Measurements from ENCODE around the gene HAUS8. TPM values are rescaled to one million over a fixed set of nuclear protein-coding genes. Genes with fewer than 3 reads are reported as not detected.

HAUS8 gene
- total and polyA plus RNA-seq, 2 experiments from 2014 or later: 2.8 to 5.5 TPM

DNA sequence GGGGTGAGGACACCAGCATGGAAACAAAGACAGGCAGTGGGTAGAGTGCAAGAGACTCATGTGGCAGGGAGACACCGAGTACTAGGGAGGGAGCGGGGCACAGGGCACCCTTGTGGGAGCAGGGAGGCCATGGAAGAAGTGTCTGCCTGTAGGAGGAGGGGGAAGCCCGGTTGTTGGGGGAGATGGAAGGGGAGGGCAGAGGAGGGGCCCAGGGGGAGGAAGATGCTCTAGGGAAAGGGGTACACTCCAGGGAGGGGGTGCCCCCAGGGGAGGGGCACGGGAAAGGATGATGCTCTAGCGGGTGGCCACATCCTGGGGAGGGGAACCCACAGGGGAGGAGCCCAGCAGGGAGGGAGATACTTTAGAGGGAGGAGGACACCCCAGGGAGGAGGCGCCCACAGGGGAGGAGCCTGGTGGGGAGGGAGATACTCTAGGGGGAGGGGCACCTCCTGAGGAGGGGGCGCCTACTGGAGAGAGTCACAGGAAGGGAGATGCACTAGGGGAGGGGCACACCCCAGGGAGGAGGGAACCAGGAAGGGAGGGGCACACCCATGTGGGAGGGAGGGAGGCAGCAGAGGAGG, 73.6 kb downstream of the HAUS8 start:
- 90% methylated on average over 3 of the region's 7 CpGs for WGBS (ENCODE audit: low lambda C conversion rate, missing lambda C conversion rate)
- H3K4me3 ChIP-seq: no peak overlapping the region

More for the DNA sequence above, 73.6 kb downstream of the HAUS8 start:
- Histone ChIP-seq H3K36me3 (replicated peaks; ENCODE audit: insufficient read depth, low read depth) (no peaks in the 10 kb centered on the region), H2AFZ (no peak overlapping the region), H3K79me2 (no peaks in the 10 kb centered on the region), H3K9me2 (replicated peaks; ENCODE audit: insufficient read depth) (no peaks in the 10 kb centered on the region), H3K27me3 (no peaks in the 10 kb centered on the region), H3K27ac (no peak overlapping the region), H3K4me1 (ENCODE audit: insufficient read depth) (no peaks in the 10 kb centered on the region), H3K9me3 (ENCODE audit: low read depth) (no peaks in the 10 kb centered on the region), H4K20me1 (ENCODE audit: insufficient read depth, poor library complexity, severe bottlenecking) (no peaks in the 10 kb centered on the region), H3K4me2 (no peak overlapping the region)
- TF ChIP-seq EZH2 (IDR thresholded peaks at IDR 0.05; ENCODE audit: borderline replicate concordance) (no peak), EZH2phosphoT487 (IDR thresholded peaks at IDR 0.05; ENCODE audit: low read depth, severe bottlenecking, unreplicated experiment) (no peak)
- TF ChIP-seq, protein P1, sequence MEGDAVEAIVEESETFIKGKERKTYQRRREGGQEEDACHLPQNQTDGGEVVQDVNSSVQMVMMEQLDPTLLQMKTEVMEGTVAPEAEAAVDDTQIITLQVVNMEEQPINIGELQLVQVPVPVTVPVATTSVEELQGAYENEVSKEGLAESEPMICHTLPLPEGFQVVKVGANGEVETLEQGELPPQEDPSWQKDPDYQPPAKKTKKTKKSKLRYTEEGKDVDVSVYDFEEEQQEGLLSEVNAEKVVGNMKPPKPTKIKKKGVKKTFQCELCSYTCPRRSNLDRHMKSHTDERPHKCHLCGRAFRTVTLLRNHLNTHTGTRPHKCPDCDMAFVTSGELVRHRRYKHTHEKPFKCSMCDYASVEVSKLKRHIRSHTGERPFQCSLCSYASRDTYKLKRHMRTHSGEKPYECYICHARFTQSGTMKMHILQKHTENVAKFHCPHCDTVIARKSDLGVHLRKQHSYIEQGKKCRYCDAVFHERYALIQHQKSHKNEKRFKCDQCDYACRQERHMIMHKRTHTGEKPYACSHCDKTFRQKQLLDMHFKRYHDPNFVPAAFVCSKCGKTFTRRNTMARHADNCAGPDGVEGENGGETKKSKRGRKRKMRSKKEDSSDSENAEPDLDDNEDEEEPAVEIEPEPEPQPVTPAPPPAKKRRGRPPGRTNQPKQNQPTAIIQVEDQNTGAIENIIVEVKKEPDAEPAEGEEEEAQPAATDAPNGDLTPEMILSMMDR (IDR thresholded peaks at IDR 0.05; ENCODE audit: poor library complexity): no peak
- no peak for DNase-seq (ENCODE audit: low spot score)

Other genes starting within 250 kb of the HAUS8 start
- 17.9 and 21.9 TPM in 2 replicates for gene SIN3B, start 246.1 kb downstream of the HAUS8 start, total RNA-seq
- gene SIN3B, start 246.1 kb downstream of the HAUS8 start, polyA plus RNA-seq: 17.0 and 30.1 TPM in 2 replicates
- 0.12 and 0.13 TPM in 2 replicates for gene F2RL3, start 186.5 kb downstream of the HAUS8 start, total RNA-seq
- 0.08 and 0.57 TPM in 2 replicates for gene F2RL3, start 186.5 kb downstream of the HAUS8 start, polyA plus RNA-seq
- 9.3 and 17.6 TPM in 2 replicates for gene CPAMD8, start 48.6 kb downstream of the HAUS8 start, total RNA-seq
- 7.9 and 8.7 TPM in 2 replicates for gene CPAMD8, start 48.6 kb downstream of the HAUS8 start, polyA plus RNA-seq
- 29.1 and 32.4 TPM in 2 replicates for gene MYO9B, start 325 bp upstream of the HAUS8 start, total RNA-seq
- gene MYO9B, start 325 bp upstream of the HAUS8 start, polyA plus RNA-seq: 29.3 and 29.9 TPM in 2 replicates
- gene USE1, start 139.9 kb upstream of the HAUS8 start, total RNA-seq: 22.4 and 26.9 TPM in 2 replicates
- 42.6 and 46.7 TPM in 2 replicates for gene USE1, start 139.9 kb upstream of the HAUS8 start, polyA plus RNA-seq
- 9.5 and 15.3 TPM in 2 replicates for gene OCEL1, start 150.8 kb upstream of the HAUS8 start, total RNA-seq
- gene OCEL1, start 150.8 kb upstream of the HAUS8 start, polyA plus RNA-seq: 44.7 and 47.7 TPM in 2 replicates
- gene NR2F6, start 170.5 kb upstream of the HAUS8 start, total RNA-seq: 116 and 133 TPM in 2 replicates
- 157 and 169 TPM in 2 replicates for gene NR2F6, start 170.5 kb upstream of the HAUS8 start, polyA plus RNA-seq
- gene USHBP1, start 189.3 kb upstream of the HAUS8 start, total RNA-seq: 3.0 TPM in 1 of 2 replicates, not detected in the other
- 0.98 and 1.2 TPM in 2 replicates for gene USHBP1, start 189.3 kb upstream of the HAUS8 start, polyA plus RNA-seq
- gene BABAM1, start 192.0 kb upstream of the HAUS8 start, total RNA-seq: 63.8 and 71.4 TPM in 2 replicates
- 94.1 and 97.9 TPM in 2 replicates for gene BABAM1, start 192.0 kb upstream of the HAUS8 start, polyA plus RNA-seq
- 0.28 and 0.90 TPM in 2 replicates for gene ANKLE1, start 206.4 kb upstream of the HAUS8 start, total RNA-seq
- 0.29 and 0.58 TPM in 2 replicates for gene ANKLE1, start 206.4 kb upstream of the HAUS8 start, polyA plus RNA-seq
- 12.9 and 15.9 TPM in 2 replicates for gene ABHD8, start 228.0 kb upstream of the HAUS8 start, total RNA-seq
- 17.6 and 19.3 TPM in 2 replicates for gene ABHD8, start 228.0 kb upstream of the HAUS8 start, polyA plus RNA-seq
- gene MRPL34, start 230.4 kb upstream of the HAUS8 start, total RNA-seq: 47.7 and 61.1 TPM in 2 replicates
- 113 and 131 TPM in 2 replicates for gene MRPL34, start 230.4 kb upstream of the HAUS8 start, polyA plus RNA-seq
- 29.4 and 43.1 TPM in 2 replicates for gene DDA1, start 234.1 kb upstream of the HAUS8 start, total RNA-seq
- gene DDA1, start 234.1 kb upstream of the HAUS8 start, polyA plus RNA-seq: 59.4 and 60.0 TPM in 2 replicates

Data from hepatocyte (in vitro differentiated cells).